Measurements from ENCODE around the gene VTCN1. TPM values are rescaled to one million over a fixed set of nuclear protein-coding genes. Genes with fewer than 3 reads are reported as not detected.

VTCN1 gene
- total RNA-seq, 2 donors from 2014 or later = not detected

DNA sequence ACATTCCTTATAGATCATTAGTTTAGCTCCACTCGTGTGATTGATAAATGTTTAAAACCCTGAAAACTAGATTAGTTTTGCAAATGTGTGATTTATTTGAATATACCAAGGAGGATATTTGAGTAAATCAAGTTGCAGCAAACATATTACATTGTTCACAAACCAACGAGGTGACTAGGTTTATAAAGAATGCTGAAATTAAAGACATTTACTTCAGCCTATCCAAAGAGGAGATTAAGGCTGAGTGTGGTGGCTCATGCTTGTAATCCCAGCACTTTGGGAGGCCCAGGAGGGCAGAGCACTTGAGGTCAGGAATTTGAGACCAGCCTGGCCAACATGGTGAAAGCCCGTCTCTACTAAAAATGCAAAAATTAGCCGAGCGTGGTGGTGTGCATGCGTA is 34.1 kb downstream of the VTCN1 start:
- H3K27me3 Mint-ChIP-seq (ENCODE audit: insufficient read depth) = no peaks in the 10 kb centered on the region
- Histone ChIP-seq H3K9me3 (ENCODE audit: control insufficient read depth, low read length) (no peaks in the 10 kb centered on the region), H3K9ac (ENCODE audit: extremely low read depth, low read length, poor library complexity, severe bottlenecking) (no peak overlapping the region), H3K36me3 (ENCODE audit: control insufficient read depth, insufficient read depth, low read length) (no peaks in the 10 kb centered on the region), H3K27ac (ENCODE audit: low read depth, low read length) (no peak overlapping the region), H3K4me3 (ENCODE audit: low read length) (no peak overlapping the region), H3K4me1 (ENCODE audit: control insufficient read depth, insufficient read depth, low read length) (peaks cover 9% of the 10 kb centered on the region), H3K27me3 (ENCODE audit: control insufficient read depth, insufficient read depth, low read length, poor library complexity, severe bottlenecking) (peaks cover 28% of the 10 kb centered on the region)
- H3K27ac Mint-ChIP-seq = no peak overlapping the region
- TF ChIP-seq, protein P1, sequence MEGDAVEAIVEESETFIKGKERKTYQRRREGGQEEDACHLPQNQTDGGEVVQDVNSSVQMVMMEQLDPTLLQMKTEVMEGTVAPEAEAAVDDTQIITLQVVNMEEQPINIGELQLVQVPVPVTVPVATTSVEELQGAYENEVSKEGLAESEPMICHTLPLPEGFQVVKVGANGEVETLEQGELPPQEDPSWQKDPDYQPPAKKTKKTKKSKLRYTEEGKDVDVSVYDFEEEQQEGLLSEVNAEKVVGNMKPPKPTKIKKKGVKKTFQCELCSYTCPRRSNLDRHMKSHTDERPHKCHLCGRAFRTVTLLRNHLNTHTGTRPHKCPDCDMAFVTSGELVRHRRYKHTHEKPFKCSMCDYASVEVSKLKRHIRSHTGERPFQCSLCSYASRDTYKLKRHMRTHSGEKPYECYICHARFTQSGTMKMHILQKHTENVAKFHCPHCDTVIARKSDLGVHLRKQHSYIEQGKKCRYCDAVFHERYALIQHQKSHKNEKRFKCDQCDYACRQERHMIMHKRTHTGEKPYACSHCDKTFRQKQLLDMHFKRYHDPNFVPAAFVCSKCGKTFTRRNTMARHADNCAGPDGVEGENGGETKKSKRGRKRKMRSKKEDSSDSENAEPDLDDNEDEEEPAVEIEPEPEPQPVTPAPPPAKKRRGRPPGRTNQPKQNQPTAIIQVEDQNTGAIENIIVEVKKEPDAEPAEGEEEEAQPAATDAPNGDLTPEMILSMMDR (conservative IDR thresholded peaks at IDR 0.05) = no peak
- H3K4me1 Mint-ChIP-seq = peaks cover 26% of the 10 kb centered on the region
- WGBS, 2 experiments (ENCODE audit: insufficient coverage in 1 of 2, insufficient read length in 1 of 2) = 92 to 96% methylated on average over 4 to 6 of the region's 6 CpGs
- H3K4me3 Mint-ChIP-seq = no peak overlapping the region
- H3K9me3 Mint-ChIP-seq = no peaks in the 10 kb centered on the region
- DNase-seq = no peak
- H3K36me3 Mint-ChIP-seq (ENCODE audit: low read depth) = no peaks in the 10 kb centered on the region

GRCh38 chr1:117174851-117175250 is 35.9 kb downstream of the VTCN1 start:
- TF ChIP-seq, protein P1 (conservative IDR thresholded peaks at IDR 0.05) = no peak
- Histone ChIP-seq H3K9me3 (ENCODE audit: control insufficient read depth, low read length) (no peaks in the 10 kb centered on the region), H3K27ac (ENCODE audit: low read depth, low read length) (no peak overlapping the region), H3K4me1 (ENCODE audit: control insufficient read depth, insufficient read depth, low read length) (peaks cover under 1% of the 10 kb centered on the region), H3K4me3 (ENCODE audit: low read length) (no peak overlapping the region), H3K9ac (ENCODE audit: extremely low read depth, low read length, poor library complexity, severe bottlenecking) (no peak overlapping the region), H3K27me3 (ENCODE audit: control insufficient read depth, insufficient read depth, low read length, poor library complexity, severe bottlenecking) (peaks cover 20% of the 10 kb centered on the region), H3K36me3 (ENCODE audit: control insufficient read depth, insufficient read depth, low read length) (no peaks in the 10 kb centered on the region)
- Mint-ChIP-seq H3K4me3 (no peak overlapping the region), H3K4me1 (peaks cover 16% of the 10 kb centered on the region), H3K9me3 (no peaks in the 10 kb centered on the region), H3K27ac (peak overlapping the region; percentile 64), H3K36me3 (ENCODE audit: low read depth) (no peaks in the 10 kb centered on the region), H3K27me3 (ENCODE audit: insufficient read depth) (no peaks in the 10 kb centered on the region)
- DNase-seq = peak; percentile 64
- WGBS, 2 experiments (ENCODE audit: insufficient coverage in 1 of 2, insufficient read length in 1 of 2) = 95 to 96% methylated on average over 4 of the region's 4 CpGs

DNA sequence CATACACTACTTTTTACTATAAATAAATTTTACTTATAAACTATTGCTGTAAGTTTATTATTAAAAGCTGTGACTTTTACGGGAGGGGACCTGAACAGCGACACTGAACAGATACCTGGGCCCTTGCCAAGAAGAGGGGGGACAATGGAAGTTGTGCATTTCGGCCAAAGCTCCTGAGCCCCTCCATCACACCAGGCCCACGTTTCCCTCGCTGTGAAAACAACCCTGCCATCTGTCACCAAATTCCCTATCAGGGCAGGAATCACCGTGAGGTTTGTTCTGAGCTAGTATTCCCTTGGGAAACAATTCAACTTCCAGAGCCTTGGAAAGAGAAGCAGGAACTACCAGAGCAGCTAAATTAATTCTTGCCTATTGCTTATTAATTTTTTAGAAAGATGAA is 37.0 kb downstream of the VTCN1 start:
- Mint-ChIP-seq H3K4me1 (peaks cover 5% of the 10 kb centered on the region), H3K9me3 (no peaks in the 10 kb centered on the region), H3K27ac (no peak overlapping the region), H3K4me3 (no peak overlapping the region), H3K27me3 (ENCODE audit: insufficient read depth) (no peaks in the 10 kb centered on the region), H3K36me3 (ENCODE audit: low read depth) (no peaks in the 10 kb centered on the region)
- H3K27ac ChIP-seq (ENCODE audit: low read depth, low read length) = no peak overlapping the region
- H3K9me3 ChIP-seq (ENCODE audit: control insufficient read depth, low read length) = no peaks in the 10 kb centered on the region
- 94% methylated on average over 6 of the region's 6 CpGs; no CpG with 5 or more reads in 1 of the 2 experiments for WGBS, 2 experiments (ENCODE audit: insufficient coverage in 1 of 2, insufficient read length in 1 of 2)
- TF ChIP-seq, protein P1 (conservative IDR thresholded peaks at IDR 0.05) = no peak
- H3K4me3 ChIP-seq (ENCODE audit: low read length) = no peak overlapping the region
- H3K4me1 ChIP-seq (ENCODE audit: control insufficient read depth, insufficient read depth, low read length) = no peaks in the 10 kb centered on the region
- peaks cover 20% of the 10 kb centered on the region for H3K27me3 ChIP-seq (ENCODE audit: control insufficient read depth, insufficient read depth, low read length, poor library complexity, severe bottlenecking)
- H3K36me3 ChIP-seq (ENCODE audit: control insufficient read depth, insufficient read depth, low read length) = no peaks in the 10 kb centered on the region
- no peak for DNase-seq
- no peak overlapping the region for H3K9ac ChIP-seq (ENCODE audit: extremely low read depth, low read length, poor library complexity, severe bottlenecking)

Data from endodermal cell (in vitro differentiated cells).